ENCODE data around the gene SRPK3. TPM values are rescaled to one million over a fixed set of nuclear protein-coding genes. Genes with fewer than 3 reads are reported as not detected.
"Not testable (repeated sequence)": the region's sequence is repeated elsewhere in the genome, so short reads cannot be mapped to it uniquely, and the experiment has no call there.

SRPK3 gene
- total RNA-seq, 2 donors from 2014 or later: 4.9 to 9.5 TPM

- no peak for DNase-seq (ENCODE audit: low spot score)
- Histone ChIP-seq H3K36me3 (peaks cover 8% of the 10 kb centered on the region), H3K4me3 (no peak overlapping the region), H3K4me1 (ENCODE audit: control insufficient read depth in 1 of 2, low read depth in 2 of 2) (no peaks in the 10 kb centered on the region), H3K27me3 (replicated peaks; ENCODE audit: insufficient read depth) (no peaks in the 10 kb centered on the region), H3K9me3 (no peaks in the 10 kb centered on the region), H3K27ac (no peak overlapping the region)
- TF ChIP-seq, protein P1, sequence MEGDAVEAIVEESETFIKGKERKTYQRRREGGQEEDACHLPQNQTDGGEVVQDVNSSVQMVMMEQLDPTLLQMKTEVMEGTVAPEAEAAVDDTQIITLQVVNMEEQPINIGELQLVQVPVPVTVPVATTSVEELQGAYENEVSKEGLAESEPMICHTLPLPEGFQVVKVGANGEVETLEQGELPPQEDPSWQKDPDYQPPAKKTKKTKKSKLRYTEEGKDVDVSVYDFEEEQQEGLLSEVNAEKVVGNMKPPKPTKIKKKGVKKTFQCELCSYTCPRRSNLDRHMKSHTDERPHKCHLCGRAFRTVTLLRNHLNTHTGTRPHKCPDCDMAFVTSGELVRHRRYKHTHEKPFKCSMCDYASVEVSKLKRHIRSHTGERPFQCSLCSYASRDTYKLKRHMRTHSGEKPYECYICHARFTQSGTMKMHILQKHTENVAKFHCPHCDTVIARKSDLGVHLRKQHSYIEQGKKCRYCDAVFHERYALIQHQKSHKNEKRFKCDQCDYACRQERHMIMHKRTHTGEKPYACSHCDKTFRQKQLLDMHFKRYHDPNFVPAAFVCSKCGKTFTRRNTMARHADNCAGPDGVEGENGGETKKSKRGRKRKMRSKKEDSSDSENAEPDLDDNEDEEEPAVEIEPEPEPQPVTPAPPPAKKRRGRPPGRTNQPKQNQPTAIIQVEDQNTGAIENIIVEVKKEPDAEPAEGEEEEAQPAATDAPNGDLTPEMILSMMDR (IDR thresholded peaks at IDR 0.05): no peak
- ATAC-seq (ENCODE audit: insufficient number of reproducible peaks, low FRiP score, low read depth): no peak
Observed at GRCh38 chrX:153738056-153738605, 42.7 kb upstream of the SRPK3 start.

- Histone ChIP-seq H3K4me3 (no peak overlapping the region), H3K27ac (no peak overlapping the region), H3K9me3 (no peaks in the 10 kb centered on the region), H3K36me3 (peaks cover 8% of the 10 kb centered on the region), H3K4me1 (ENCODE audit: control insufficient read depth in 1 of 2, low read depth in 2 of 2) (peaks cover 0 to 5% of the 10 kb centered on the region in 2 donors), H3K27me3 (replicated peaks; ENCODE audit: insufficient read depth) (no peaks in the 10 kb centered on the region)
- DNase-seq (ENCODE audit: low spot score) (no peak), ATAC-seq (ENCODE audit: insufficient number of reproducible peaks, low FRiP score, low read depth) (no peak)
- TF ChIP-seq, protein P1 (IDR thresholded peaks at IDR 0.05): no peak
Observed at GRCh38 chrX:153739754-153740486, 40.9 kb upstream of the SRPK3 start.

- peaks cover 0 to 5% of the 10 kb centered on the region in 2 donors for H3K4me1 ChIP-seq (ENCODE audit: control insufficient read depth in 1 of 2, low read depth in 2 of 2)
- TF ChIP-seq, protein P1 (IDR thresholded peaks at IDR 0.05): no peak
- H3K4me3 ChIP-seq: no peak overlapping the region
- no peak for DNase-seq (ENCODE audit: low spot score)
- ATAC-seq (ENCODE audit: insufficient number of reproducible peaks, low FRiP score, low read depth): no peak
- peaks cover 8% of the 10 kb centered on the region for H3K36me3 ChIP-seq
- no peaks in the 10 kb centered on the region for H3K9me3 ChIP-seq
- no peaks in the 10 kb centered on the region for H3K27me3 ChIP-seq (replicated peaks; ENCODE audit: insufficient read depth)
- no peak overlapping the region for H3K27ac ChIP-seq
Observed at GRCh38 chrX:153740631-153741222, 40.1 kb upstream of the SRPK3 start.

GRCh38 chrX:153741446-153741845 is 39.4 kb upstream of the SRPK3 start:
- no peak for DNase-seq (ENCODE audit: low spot score)
- Histone ChIP-seq H3K4me3 (no peak overlapping the region), H3K4me1 (ENCODE audit: control insufficient read depth in 1 of 2, low read depth in 2 of 2) (peaks cover 0 to 5% of the 10 kb centered on the region in 2 donors), H3K9me3 (no peaks in the 10 kb centered on the region), H3K27me3 (replicated peaks; ENCODE audit: insufficient read depth) (no peaks in the 10 kb centered on the region), H3K27ac (no peak overlapping the region), H3K36me3 (peaks cover 7% of the 10 kb centered on the region)
- ATAC-seq (ENCODE audit: insufficient number of reproducible peaks, low FRiP score, low read depth): no peak
- TF ChIP-seq, protein P1 (IDR thresholded peaks at IDR 0.05): no peak

- not testable (repeated sequence) for ATAC-seq (ENCODE audit: insufficient number of reproducible peaks, low FRiP score, low read depth); H3K4me1 ChIP-seq (ENCODE audit: control insufficient read depth in 1 of 2, low read depth in 2 of 2); H3K27me3 ChIP-seq (replicated peaks; ENCODE audit: insufficient read depth); H3K4me3 ChIP-seq; H3K36me3 ChIP-seq; DNase-seq (ENCODE audit: low spot score); H3K27ac ChIP-seq; H3K9me3 ChIP-seq
Observed at GRCh38 chrX:153742111-153742510, 38.7 kb upstream of the SRPK3 start.

DNA sequence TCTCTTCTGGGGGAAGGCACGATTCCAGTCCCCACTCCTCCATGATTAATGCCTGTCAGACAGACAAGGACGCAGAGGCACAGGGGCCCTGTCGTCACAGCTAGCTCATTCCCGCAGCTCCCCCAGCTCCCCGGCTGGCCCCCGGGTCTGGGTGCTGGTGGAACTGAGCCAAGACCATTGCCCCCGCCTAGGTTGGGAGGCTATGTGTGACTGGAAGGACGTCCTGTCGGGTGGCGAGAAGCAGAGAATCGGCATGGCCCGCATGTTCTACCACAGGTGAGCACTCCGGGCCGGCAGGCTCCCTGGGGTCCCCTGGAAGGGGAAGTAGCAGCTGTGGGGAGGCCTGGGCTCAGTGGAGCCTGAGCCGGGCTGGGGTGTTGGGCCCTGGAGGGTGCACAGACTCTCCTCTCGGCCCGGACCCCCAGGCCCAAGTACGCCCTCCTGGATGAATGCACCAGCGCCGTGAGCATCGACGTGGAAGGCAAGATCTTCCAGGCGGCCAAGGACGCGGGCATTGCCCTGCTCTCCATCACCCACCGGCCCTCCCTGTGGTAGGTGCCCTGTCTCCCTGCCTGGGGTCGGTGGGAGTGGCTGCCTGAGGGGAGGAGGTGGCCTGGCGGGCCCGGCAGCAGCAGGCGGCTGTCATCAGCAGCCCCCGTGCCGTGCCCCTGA is 37.9 kb upstream of the SRPK3 start:
- H3K36me3 ChIP-seq; ATAC-seq (ENCODE audit: insufficient number of reproducible peaks, low FRiP score, low read depth); DNase-seq (ENCODE audit: low spot score); H3K27me3 ChIP-seq (replicated peaks; ENCODE audit: insufficient read depth); H3K9me3 ChIP-seq; H3K4me1 ChIP-seq (ENCODE audit: control insufficient read depth in 1 of 2, low read depth in 2 of 2): not testable (repeated sequence)
- Histone ChIP-seq H3K27ac (peak overlapping the region; percentile 50 to 88), H3K4me3 (peak overlapping the region; percentile 62)

DNA sequence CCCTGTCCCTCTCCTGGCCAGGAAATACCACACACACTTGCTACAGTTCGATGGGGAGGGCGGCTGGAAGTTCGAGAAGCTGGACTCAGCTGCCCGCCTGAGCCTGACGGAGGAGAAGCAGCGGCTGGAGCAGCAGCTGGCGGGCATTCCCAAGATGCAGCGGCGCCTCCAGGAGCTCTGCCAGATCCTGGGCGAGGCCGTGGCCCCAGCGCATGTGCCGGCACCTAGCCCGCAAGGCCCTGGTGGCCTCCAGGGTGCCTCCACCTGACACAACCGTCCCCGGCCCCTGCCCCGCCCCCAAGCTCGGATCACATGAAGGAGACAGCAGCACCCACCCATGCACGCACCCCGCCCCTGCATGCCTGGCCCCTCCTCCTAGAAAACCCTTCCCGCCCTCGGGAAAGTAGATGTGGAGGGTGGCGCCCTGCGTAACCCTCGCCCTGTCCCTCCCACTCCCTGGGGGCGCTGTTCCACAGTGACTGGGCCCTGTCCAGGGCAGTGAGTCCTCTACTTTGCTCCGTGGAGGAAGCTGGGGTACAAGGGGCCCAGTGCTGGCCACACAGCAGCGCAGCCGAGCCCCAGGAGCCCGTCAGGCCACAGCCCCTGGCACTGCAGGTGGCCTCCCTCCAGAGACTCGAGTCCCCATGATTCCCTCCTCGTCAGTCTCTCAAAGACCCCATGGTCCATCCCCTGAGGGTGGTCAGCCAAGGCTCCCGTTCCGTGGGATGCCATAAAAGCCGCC is 37.2 kb upstream of the SRPK3 start:
- peak overlapping the region; percentile 84 to 88 for H3K27ac ChIP-seq
- not testable (repeated sequence) for DNase-seq (ENCODE audit: low spot score); ATAC-seq (ENCODE audit: insufficient number of reproducible peaks, low FRiP score, low read depth)

More for the DNA sequence above, 37.2 kb upstream of the SRPK3 start:
- H3K4me3 ChIP-seq: peak overlapping the region; percentile 62
- H3K27me3 ChIP-seq (replicated peaks; ENCODE audit: insufficient read depth); H3K4me1 ChIP-seq (ENCODE audit: control insufficient read depth in 1 of 2, low read depth in 2 of 2); H3K36me3 ChIP-seq; H3K9me3 ChIP-seq: not testable (repeated sequence)

All from thoracic aorta (tissue), 2 donors.